ENCODE measurements around the gene NTM. TPM values are rescaled to one million over a fixed set of nuclear protein-coding genes. Genes with fewer than 3 reads are reported as not detected.

The NTM gene
- total and polyA plus RNA-seq, 2 donors (not counting 3 experiments of a cell fraction or from before 2014, with no cell fraction given): 1.00 to 1.1 TPM

GRCh38 chr11:131841028-131841427, 470.6 kb downstream of the NTM start:
- Histone ChIP-seq H3K4me3 (replicated peaks in 1 of 3; ENCODE audit: insufficient read depth in 1 of 3, low read depth in 1 of 3, low read length in 3 of 3) (no peak overlapping the region), H3K36me3 (ENCODE audit: control insufficient read depth in 2 of 2, extremely low read depth in 1 of 2, insufficient read depth in 2 of 2, low read length in 2 of 2) (no peaks in the 10 kb centered on the region), H3K4me1 (ENCODE audit: control insufficient read depth, extremely low read depth, insufficient read depth, low read length) (peaks cover 23% of the 10 kb centered on the region), H3K9ac (replicated peaks; ENCODE audit: extremely low read depth, insufficient read depth, low read length) (no peak overlapping the region), H3K27me3 (ENCODE audit: control insufficient read depth in 2 of 2, insufficient read depth in 2 of 2, low read length in 2 of 2) (no peaks in the 10 kb centered on the region), H3K79me2 (ENCODE audit: control insufficient read depth, insufficient read depth, low read length) (no peaks in the 10 kb centered on the region), H3K9me1 (replicated peaks; ENCODE audit: control insufficient read depth, extremely low read depth, insufficient read depth, low read length) (no peaks in the 10 kb centered on the region), H3K9me3 (replicated peaks; ENCODE audit: control insufficient read depth, insufficient read depth, low read length) (no peaks in the 10 kb centered on the region), H3K27ac (ENCODE audit: insufficient read depth, low read depth, low read length) (no peak overlapping the region), H3K4me2 (ENCODE audit: insufficient read depth, low read length) (no peak overlapping the region), H2AFZ (ENCODE audit: low read depth, low read length) (no peak overlapping the region), H4K20me1 (replicated peaks; ENCODE audit: control insufficient read depth, extremely low read depth, insufficient read depth, low read length) (no peaks in the 10 kb centered on the region)
- dilution Hi-C loops (cut with MboI; ENCODE audit: extremely low pct_ligation_motif_present, low sequenced_read_pairs): no loop called here
- intact Hi-C loops (cut with micrococcal nuclease): no loop called here
- peak; percentile 61 for DNase-seq (ENCODE audit: low read depth, low spot score)
- BruUV-seq (replicated peaks): no TSS peak
- TF ChIP-seq GATA2 (IDR thresholded peaks at IDR 0.05; ENCODE audit: insufficient read depth, insufficient read length, low read depth, low read length): no peak
- no peak for TF ChIP-seq MYC (IDR thresholded peaks at IDR 0.05; ENCODE audit: low read depth, low read length)
- TF ChIP-seq JUN (IDR thresholded peaks at IDR 0.05; ENCODE audit: borderline replicate concordance, insufficient read depth, insufficient read length, low read depth): no peak
- no peak for TF ChIP-seq EZH2 (IDR thresholded peaks at IDR 0.05; ENCODE audit: borderline replicate concordance, low read depth, low read length, severe bottlenecking)
- no peak for TF ChIP-seq POLR2AphosphoS5 (IDR thresholded peaks at IDR 0.05; ENCODE audit: insufficient read depth, low read depth, low read length)
- TF ChIP-seq FOS (IDR thresholded peaks at IDR 0.05; ENCODE audit: borderline replicate concordance, insufficient read depth, low read length): no peak
- TF ChIP-seq POLR2A (IDR thresholded peaks at IDR 0.05; ENCODE audit: low read depth, low read length): no peak
- TF ChIP-seq CTCF (IDR thresholded peaks at IDR 0.05; ENCODE audit: extremely low read depth in 1 of 2, insufficient read depth in 1 of 2, low read depth in 1 of 2, low read length in 2 of 2): no peak
- TF ChIP-seq MAX (IDR thresholded peaks at IDR 0.05; ENCODE audit: insufficient read depth, insufficient read length): no peak
- FAIRE-seq: no peak
- ChIA-PET CTCF (interaction anchor here (0.5 to 1.9 kb wide), 5 partner anchors 8 to 92 kb away, joined by 3 to 9 read pairs (median 3); no protein-coding TSS in a partner anchor), POLR2A (no interaction called here)

All from endothelial cell of umbilical vein (primary cell).